NCI-H146 (cell line): Measurements from ENCODE around the gene TEX35.

Experiments used
- DNase-seq: peaks from one replicate; lab custom pipeline; 2025; lab: John Stamatoyannopoulos, UW

Gene TEX35

DNA sequence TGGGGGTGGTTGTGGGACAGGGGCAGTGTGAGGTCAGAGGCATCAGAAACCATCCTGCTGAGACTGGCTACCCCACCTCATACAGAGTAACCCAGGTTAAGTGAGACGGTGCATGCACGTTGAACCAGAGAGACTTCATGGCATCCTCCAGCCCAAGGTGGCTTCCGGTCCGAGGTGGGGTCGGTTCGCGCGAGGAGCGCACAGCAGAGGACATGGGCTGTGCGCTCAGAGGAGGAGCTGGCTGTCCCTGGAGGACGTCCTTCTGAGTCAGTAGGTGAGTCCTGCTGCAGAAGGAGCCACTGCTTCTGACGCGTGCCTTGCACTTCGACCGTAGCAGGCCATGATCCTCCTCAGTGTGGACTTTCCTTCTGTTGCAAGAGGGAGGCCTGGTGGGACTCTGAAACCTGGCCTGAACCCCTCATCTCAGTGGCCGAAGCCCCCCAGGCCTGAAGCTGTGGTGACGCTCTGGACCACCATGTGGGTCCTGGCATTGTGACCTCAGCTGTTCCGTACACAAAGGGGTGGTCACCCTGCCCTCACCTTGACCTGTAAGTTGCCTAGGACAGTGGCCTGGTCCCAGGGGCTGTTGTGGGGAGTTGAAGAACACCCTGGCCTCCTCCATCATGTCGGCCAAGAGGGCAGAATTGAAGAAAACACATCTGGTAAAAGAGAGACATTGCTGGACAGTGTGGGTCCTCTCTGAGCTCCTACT, at the start of gene TEX35:
TSS of gene TEX35 (plus strand) at position 544 of the 712 bp plus-strand sequence. CDS start at position 624, 80 bp downstream.
- no peak for DNase-seq

DNA sequence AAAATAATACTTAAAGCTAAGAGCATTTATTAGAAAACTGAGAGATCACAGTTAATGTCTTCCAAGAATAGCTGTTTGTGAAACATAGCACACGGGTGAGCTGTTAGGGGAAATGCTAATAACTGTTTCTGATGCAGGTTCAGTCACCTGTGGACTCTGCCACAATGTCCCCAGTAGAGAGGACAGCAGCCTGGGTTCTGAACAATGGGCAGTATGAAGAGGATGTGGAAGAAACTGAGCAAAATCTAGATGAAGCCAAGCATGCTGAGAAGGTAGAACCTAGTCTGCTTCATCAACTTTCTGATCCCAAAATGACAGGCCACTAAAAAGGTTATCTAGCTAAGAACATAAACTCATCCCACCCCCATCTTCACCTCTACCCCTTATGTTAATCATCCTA, 48.8 kb upstream of the TEX35 start:
- DNase-seq: no peak

DNA sequence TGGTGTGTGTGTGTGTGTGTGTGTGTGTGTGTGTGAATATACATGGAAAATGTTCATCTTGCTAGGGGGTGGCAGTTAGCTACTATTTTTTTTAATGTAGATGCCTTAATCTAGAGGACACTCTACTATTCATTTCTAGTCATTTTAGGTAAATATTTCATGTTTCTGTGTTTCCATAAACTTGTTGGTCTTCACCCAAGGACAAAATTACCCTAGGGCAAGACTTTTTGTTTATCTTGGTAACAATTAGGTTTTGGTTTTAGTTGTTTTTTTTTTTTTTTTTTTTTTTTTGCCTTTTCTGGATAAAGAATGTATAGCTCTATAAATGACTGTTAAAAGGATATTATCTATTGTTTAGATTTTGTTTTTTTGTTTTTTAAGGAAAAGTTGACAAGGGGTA, 48.3 kb upstream of the TEX35 start:
- no peak for DNase-seq

DNA sequence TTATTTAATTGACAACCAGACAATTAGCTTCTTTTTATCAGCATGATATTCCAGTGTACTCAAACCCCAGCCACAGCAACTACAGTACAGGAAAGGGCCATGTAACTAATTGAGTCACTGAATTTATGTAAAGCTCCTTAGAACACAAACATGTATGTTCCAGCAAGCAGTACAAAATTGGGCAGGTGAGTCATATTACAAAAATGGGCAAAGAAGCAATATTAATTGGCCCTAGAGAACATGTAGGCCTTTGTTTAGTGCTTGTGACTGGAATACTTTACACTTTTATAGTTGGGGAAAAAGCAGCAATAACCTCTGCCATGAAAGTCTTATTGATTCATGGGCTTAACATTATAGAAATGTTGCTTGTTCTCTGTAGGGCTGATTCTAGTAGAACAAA, 47.9 kb upstream of the TEX35 start:
- DNase-seq: no peak

DNA sequence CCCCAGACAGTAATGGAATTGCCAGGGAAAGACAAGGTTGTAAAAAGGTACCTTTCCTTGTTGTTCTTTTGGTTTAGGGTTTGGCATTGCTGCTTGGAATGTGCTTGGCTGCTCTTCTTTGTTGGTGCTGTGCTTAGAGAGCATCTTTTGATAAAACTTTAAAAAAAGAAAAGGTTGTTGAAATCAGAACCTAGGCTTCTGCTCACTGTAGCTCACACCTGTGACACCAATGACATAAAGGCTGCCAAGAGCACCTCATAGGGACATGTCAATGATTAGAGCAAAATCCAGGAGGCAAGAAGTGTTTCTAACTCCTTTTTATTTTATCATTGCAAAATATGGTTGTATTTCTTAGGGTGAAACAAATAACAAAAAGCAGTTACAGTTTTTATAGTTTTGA, 45.1 kb upstream of the TEX35 start:
- no peak for DNase-seq

DNA sequence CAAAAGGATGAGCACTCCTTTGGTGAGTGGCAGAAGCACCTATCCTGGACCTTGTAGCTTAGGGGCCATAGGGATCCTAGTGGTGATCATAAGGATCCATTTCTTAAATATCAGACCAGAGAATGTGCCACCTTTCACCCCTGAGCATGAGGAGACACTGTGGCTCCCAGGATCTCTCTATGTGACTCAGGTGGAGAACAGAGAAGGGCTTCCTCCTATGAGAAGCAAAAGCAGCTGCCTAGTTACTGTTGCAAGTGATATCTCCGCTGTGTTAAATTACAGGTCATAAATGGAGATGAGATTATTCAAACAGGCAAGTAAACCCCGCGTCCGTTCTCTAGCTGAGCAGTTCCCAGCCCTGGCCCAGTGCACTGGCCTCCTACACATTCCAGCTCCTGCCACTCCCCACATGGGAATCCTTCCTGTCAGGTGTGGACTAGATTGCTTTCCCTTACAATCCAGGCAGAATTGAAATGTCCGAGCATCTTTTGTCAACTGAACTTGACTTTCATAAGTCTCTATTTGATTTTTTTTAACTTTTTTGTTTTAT, 42.4 kb upstream of the TEX35 start:
- peak; percentile 53 for DNase-seq

DNA sequence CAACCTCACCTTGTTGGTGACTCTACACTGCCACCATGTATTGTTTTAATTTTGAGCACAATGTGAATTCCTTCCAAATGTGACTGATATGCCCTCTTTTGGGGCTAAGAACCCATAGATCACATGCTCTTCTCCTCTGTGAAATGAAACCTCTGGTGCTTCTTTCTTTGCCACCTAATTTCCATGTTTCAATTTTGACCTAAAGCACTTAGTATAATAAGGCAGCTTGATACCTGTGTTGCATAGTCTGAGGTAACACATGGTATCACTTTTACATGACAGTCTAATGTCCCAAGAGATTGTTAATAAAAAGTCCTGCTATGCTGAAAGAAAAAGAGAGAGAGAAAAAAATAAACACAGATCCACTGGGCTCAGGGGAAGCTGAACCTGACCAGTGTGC, 40.4 kb upstream of the TEX35 start:
- no peak for DNase-seq

DNA sequence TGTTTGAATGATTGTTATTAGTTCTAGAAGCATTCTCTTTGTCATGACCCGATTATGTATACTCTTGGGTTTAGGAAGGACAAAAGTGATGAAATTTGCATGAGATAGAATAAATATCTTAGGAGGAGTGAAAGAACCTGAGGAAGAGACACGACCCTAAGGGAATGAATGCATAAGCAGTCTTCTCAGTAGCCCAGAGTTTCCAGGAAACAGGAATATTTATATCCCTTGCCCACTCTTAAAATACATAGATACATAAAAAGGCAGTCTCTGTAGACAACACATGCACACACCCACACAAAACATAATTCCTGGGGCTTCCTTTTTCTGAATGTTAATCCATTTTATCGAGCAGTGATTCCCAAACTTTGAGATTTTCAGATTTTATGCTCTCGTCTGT, 35.5 kb upstream of the TEX35 start:
- no peak for DNase-seq

DNA sequence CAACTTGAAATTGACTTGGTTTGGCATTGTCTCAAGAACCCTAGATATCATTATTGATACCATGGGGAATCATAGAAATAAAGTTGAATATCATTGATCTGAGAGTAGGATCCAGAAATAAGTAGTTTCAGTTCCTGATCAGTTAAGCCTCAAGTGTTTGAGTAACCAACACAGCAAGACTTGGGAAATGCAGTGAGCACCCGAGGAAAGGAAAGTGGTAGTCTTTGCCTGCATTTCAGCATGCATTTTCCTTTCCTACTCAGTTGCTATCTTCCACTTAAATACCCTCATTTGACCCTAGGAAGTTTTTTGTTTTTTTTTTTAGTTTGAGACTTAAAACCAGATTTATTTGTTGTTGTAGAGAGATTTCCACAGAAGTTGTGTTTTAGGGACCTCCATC, 35.1 kb upstream of the TEX35 start:
- DNase-seq: no peak

DNA sequence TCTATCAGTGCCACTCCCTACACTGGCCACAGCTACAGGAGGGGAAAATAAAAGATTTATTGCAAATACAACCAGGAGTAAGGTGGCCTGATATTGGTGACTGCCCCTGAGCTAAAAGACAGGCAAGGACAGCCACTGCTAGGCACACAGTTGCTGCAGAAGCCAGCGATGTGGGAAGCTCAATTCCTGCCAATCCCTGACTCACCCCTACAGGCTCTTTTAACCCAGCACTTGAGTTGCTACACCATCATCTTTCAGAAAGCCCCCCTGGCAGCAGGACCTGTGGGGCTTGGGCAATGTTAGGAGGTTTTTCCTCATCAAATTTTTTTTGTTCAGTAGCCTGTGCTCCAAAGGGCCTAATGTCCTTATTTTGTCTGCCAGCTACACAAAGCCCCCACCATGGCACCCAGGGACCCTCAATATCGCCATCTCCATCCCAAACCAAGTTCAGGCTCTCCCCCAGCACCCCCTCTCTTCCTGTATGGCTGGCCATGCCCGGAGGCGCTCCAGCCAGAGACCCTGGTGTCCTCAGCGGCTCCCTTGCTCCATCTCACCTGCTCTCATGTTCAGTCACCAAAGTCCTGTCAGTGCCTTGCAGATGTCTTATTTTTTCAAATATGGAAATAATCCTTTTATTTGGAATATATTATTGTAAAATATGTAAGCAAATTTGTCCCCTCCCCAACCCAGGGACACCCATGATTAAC, 29.5 kb upstream of the TEX35 start:
- DNase-seq: no peak

DNA sequence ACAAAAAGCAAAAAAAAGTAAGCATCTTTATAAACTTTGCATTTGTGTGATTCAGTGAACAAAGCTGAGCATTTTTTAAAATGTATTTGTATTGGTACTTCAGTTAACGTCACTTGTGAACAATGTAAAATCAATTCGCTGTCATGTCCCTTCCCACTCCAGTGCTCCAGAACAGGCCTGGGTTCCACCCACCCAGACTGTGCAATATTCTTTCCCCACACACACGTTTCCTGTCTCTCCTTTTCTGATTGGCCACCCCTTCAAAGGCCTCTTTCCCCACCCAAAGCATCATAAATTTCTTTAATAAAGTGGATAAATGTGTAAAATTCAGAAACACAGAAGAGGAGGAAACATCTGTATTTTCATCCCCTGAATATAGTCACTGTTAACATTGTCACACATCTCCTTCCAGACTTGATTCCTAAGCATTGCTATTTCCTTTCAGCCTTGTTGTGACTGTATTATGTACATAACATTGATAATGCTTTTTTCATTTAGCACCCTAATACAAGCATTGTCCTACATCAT, 28.1 kb upstream of the TEX35 start:
- no peak for DNase-seq

DNA sequence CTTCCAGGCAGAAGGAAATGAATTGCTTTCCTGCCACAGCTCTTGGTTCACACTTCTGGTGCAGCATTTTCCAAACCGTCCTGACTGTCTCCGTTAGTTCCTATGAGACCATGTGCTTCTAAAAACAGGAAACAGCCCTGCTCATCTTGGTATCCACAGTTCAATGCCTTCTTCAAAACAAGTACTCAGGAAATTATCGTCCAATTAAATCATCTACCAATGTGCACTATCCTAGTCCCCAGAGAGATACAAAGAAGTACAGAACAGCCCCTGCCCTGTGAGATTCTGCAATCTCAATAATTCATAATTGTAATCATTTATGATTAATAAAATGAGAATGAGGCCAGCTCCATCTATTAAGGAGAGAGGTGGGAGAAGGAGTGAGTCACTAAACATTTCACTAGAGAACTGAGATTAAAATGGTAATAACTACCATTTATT, 27.3 kb upstream of the TEX35 start:
- no peak for DNase-seq

DNA sequence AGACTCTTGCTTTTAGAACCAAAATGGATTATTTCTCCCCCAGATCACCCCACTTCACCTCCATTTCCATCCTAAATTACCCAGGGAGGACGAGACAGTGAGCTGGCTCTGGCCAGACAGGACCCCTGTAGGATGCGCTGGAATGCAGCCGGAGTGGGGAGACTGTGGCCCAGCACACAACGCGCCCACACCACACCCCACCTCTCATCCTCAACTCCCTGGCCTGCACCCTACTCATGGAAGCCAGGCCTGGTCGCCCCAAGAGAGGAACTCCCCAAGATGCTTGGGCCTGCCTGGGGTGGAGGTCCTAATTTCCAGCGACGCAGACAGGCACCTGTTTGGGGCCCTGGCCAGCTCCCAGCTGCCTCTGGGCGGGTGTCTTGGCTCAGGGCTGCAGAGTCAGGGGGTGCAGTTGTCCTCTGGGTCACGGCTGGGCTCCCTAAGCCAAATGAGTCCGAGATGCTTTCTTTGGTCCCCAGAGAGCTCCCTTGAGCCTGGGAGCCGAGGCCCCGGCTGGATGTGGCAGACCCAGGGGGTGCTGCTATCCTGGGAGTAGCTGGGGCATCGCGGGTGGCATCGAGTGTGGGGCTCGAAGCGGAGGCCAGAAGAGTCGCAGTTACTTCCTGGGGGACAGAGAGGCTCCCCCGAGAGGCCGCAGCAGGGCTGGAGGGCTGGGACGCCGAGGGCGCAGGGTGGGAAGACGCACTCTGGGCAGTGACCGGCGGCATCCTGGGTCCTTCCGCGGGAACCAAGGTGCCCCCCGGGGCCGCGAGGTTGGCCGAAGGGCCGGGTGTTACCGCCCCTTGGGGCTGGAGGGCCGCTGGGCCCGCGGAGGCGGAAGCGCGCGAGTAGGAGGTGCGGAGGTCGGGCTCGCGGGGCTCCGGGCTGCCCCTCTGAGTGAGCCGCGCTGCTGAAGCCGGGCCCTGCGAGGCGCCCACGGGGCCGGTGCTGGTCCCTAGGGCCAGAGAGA, 26.5 kb upstream of the TEX35 start:
- DNase-seq: no peak

DNA sequence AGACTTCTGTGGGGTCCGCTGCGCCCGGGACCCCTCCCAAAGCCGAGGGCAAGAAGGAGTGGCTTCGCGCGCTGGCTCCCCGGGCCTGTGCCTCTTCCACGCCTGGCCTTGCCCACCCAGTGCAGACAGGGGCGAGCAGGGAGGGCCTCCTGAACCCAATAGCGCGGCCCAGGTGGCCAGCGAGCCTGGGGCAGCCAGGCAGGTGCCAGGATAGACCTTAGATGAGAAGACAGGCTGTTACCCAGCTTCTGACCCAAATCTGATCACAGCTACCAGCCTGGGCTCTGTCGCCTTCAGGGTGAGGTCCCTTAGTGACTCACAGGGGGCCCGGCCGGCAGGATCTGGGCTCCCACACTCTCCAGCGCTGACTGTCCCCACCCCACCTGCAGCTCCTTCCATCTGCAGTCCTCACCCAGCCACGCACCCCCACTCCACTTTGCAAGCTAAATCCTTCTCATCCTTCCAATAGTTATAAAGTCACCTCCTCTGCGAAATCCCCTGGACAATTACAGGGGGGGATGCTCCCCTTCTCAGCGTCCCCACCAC, 25.8 kb upstream of the TEX35 start:
- DNase-seq: no peak

DNA sequence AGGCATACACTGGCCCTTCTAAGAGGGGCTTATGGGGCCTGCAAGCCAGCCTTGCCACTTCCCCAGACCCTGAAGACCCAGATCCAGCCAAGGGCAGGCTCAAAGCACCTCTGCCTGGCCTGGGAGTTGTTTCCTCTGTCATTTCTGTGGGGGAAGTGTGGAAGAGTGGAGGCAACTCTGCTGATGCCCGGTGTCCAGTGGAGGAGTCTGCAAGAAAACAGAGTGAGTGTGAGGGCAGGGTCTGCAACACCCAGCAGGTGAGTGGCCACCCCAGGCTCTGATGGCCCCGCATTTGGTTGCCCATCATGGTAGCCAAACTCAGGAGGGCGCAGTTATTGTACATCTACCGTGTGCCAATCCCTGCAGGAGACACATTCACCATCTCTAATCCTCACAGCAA, 24.5 kb upstream of the TEX35 start:
- no peak for DNase-seq

DNA sequence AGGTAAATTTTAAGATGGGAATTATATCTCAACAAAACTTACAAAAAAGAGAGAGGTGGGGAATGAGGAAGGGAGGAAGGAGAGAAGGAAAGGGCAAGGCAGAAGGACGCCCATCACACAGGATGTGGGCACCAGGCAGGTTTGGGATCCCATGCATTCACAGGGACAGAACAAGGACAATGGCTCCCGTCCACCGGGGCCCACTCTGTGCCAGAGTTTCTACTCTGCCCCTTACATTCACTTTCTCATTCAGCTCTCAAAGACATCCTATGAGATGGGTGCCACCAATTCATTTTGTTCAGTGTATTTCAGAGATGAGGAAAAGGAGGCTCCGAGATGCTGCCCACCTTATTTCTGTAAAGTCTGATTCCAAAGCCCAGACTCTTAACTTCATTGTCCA, 23.5 kb upstream of the TEX35 start:
- DNase-seq: no peak

DNA sequence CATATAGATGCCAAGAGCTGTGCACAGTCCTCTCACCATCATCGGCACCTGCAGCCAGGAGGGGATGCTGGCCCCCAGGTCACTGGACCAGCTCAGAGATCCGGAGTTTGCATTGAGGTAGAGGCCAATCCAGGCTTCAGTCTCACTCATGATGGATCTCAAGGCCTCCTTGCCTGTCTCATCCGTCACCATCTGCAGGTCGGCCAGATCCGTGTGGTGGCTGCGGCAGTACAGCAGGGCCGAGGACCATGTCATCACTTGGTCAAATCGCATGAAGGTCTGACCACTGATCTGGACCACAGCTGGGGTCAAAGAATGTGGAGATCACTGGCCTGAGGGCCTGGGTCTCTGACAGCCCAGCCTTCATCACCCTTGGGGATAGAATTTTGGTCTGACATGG, 22.8 kb upstream of the TEX35 start:
- DNase-seq: no peak

DNA sequence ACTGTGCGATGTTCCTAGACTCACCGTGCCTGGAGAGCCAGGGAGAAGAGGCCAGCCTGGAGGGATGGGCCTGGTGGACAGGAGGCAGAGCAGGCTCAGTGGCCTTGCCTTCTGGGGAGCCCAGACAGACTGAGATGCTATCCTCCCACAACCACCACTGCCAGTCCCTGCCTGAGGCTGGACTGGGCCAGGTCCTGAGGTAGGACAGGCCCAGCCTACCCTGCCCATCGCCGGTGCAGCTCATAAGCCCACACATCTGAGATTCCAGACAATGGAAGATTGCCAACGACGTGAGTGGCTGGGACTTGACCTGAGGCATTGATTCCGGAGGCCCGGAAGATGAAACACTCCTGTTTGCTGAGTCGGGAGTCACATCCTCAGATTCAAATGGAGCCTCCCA, 21.9 kb upstream of the TEX35 start:
- DNase-seq: no peak

DNA sequence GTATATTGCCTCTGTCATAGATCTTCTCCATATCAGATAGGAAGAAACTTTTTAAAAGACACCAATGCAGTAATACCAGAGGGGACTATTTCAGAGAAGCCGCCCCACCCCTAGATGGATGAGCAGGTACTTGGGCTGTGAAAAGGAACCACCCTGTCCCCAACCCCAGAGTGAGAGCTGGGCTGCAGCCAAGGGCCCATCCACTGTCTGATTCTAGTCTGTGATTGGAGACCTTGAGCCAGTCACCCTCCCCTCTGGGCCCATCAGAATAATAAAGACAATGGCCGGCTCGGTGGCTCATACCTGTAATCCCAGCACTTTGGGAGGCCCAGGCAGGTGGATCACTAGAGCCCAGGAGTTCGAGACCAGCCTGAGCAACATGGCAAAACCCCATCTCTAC, 21.2 kb upstream of the TEX35 start:
- DNase-seq: no peak

DNA sequence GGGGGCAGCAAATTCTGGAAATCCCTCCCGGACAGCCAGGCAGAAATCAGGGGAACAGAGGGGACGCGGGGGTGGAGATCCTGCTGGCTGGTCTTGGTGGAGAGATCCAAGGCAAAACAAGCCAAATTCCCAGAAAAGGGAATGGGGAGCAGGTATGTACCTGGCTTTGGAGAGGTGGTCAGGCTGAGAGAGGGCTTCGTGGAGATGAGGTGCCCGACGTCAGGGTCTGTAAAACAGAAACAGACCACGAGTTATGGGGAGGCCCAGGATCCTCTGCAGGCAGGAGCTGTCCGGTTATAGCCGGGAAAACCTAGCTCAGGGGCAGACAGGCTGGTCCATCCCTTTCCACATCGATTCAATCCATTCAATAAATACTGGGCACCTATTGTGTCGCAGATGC, 20.6 kb upstream of the TEX35 start:
- DNase-seq: no peak

DNA sequence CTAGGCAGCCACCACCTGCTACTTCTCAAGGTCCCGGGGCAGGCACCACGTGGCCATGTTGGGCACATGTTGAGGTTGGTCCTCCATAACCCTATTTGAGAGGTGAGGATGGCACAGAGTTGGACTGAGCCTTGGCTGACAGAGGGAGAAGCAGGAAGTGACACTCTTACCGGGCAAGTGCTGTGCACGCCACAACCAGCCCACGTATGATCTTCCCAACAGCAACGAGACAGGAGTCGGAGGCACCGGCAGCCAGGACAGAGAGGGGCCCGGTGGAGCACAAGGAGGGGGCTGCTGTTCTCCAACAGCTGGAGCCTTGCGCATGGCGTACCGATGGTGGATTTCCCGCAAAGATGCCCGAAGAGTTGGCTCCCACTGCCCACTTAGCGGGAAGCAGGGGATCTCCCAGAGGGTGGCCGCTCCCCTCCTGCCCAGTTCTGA, 19.6 kb upstream of the TEX35 start:
- DNase-seq: no peak

DNA sequence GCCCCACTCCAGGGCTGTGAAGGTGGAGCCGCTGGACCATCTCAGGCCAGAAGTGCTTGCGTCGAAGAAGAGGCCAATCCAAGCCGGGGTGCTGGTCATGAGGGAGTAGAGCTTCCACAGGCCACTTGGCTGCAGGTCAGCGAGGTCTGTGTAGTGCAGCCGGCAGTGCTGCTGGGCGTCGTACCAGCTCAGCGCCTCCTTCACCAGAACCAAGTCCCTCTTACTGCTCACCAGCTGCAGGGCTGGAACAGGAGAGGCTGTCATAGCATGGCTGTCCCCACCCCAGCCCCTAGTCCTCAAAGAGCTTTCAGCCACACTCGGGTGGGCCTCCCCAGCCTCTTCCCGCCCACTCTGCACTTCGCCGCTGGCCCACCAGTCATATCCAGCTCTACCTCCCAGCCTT, 18.3 kb upstream of the TEX35 start:
- no peak for DNase-seq
